Parathyroid adenoma (tissue), 2 donors: ENCODE results near the gene VCAN.

Source experiments
- H2AFZ ChIP-seq: fragments of 300-600 bp; sonication (generic); one replicate; pipeline ENCODE4 v1.7.0; 2017; ENCODE audit warnings: antibody characterized with exemption, mild to moderate bottlenecking
- H3K27ac ChIP-seq: fragments of 300-600 bp; sonication (generic); one replicate; pipeline ENCODE4 v1.7.0; 2017
- H3K27me3 ChIP-seq: fragments of 300-600 bp; sonication (generic); one replicate; pipeline ENCODE4 v1.7.0; 2017; ENCODE audit warnings: low read length; ENCODE audit not compliant: control insufficient read depth, insufficient read depth
- H3K36me3 ChIP-seq: fragments of 300-600 bp; sonication (generic); one replicate; pipeline ENCODE4 v1.7.0; 2017; ENCODE audit warnings: low read length; ENCODE audit not compliant: control insufficient read depth, insufficient read depth
- H3K4me1 ChIP-seq: fragments of 300-600 bp; sonication (generic); one replicate; pipeline ENCODE4 v1.7.0; 2017; ENCODE audit warnings: control low read depth
- H3K4me2 ChIP-seq: fragments of 300-600 bp; sonication (generic); one replicate; pipeline ENCODE4 v1.7.0; 2017; ENCODE audit warnings: low read length
- H3K4me3 ChIP-seq: fragments of 300-600 bp; sonication (generic); one replicate; pipeline ENCODE4 v1.7.0; 2017; ENCODE audit warnings: low read depth, low read length
- H3K79me2 ChIP-seq: fragments of 300-600 bp; sonication (generic); one replicate; pipeline ENCODE4 v1.7.0; 2017; ENCODE audit warnings: control low read depth
- H3K9ac ChIP-seq: fragments of 300-600 bp; sonication (generic); one replicate; pipeline ENCODE4 v1.7.0; 2017; ENCODE audit warnings: mild to moderate bottlenecking
- H3K9me3 ChIP-seq: fragments of 300-600 bp; sonication (generic); one replicate; pipeline ENCODE4 v1.7.0; 2017; ENCODE audit warnings: low read length; ENCODE audit not compliant: control insufficient read depth
- CTCF ChIP-seq: fragments of 300-600 bp; sonication (generic); IDR thresholded peaks from one replicate; pipeline ENCODE4 v1.7.0; 2017; ENCODE audit warnings: antibody characterized with exemption, mild to moderate bottlenecking
- donor health status: primary hyperparathyroidism.

VCAN gene

GRCh38 chr5:83440826-83441225 is 30.7 kb upstream of the VCAN start:
- no peaks in the 10 kb centered on the region for H3K27me3 ChIP-seq
- H3K9ac ChIP-seq: no peak overlapping the region
- no peak overlapping the region for H3K27ac ChIP-seq
- H3K4me1 ChIP-seq: no peaks in the 10 kb centered on the region
- H2AFZ ChIP-seq: no peak overlapping the region
- H3K79me2 ChIP-seq: no peaks in the 10 kb centered on the region
- no peak overlapping the region for H3K4me3 ChIP-seq
- H3K36me3 ChIP-seq: no peaks in the 10 kb centered on the region
- H3K4me2 ChIP-seq: no peak overlapping the region
- no peak for TF ChIP-seq CTCF
- no peaks in the 10 kb centered on the region for H3K9me3 ChIP-seq

GRCh38 chr5:83441747-83442146 is 29.8 kb upstream of the VCAN start:
- Histone ChIP-seq H3K4me2 (no peak overlapping the region), H3K27ac (no peak overlapping the region), H3K79me2 (no peaks in the 10 kb centered on the region), H3K4me1 (no peaks in the 10 kb centered on the region), H2AFZ (no peak overlapping the region), H3K36me3 (no peaks in the 10 kb centered on the region), H3K27me3 (no peaks in the 10 kb centered on the region), H3K9me3 (no peaks in the 10 kb centered on the region), H3K9ac (no peak overlapping the region), H3K4me3 (no peak overlapping the region)
- no peak for TF ChIP-seq CTCF

- no peak overlapping the region for H3K4me2 ChIP-seq
- H3K27ac ChIP-seq: no peak overlapping the region
- no peak overlapping the region for H3K9ac ChIP-seq
- TF ChIP-seq CTCF: no peak
- no peaks in the 10 kb centered on the region for H3K36me3 ChIP-seq
- no peaks in the 10 kb centered on the region for H3K27me3 ChIP-seq
- no peaks in the 10 kb centered on the region for H3K9me3 ChIP-seq
- no peaks in the 10 kb centered on the region for H3K4me1 ChIP-seq
- no peaks in the 10 kb centered on the region for H3K79me2 ChIP-seq
- no peak overlapping the region for H2AFZ ChIP-seq
- H3K4me3 ChIP-seq: no peak overlapping the region
Observed at GRCh38 chr5:83443534-83443933, 28.0 kb upstream of the VCAN start.

- no peaks in the 10 kb centered on the region for H3K36me3 ChIP-seq
- H3K27ac ChIP-seq: no peak overlapping the region
- no peak for TF ChIP-seq CTCF
- no peaks in the 10 kb centered on the region for H3K9me3 ChIP-seq
- no peaks in the 10 kb centered on the region for H3K79me2 ChIP-seq
- H3K4me2 ChIP-seq: no peak overlapping the region
- no peaks in the 10 kb centered on the region for H3K27me3 ChIP-seq
- H2AFZ ChIP-seq: no peak overlapping the region
- no peak overlapping the region for H3K9ac ChIP-seq
- H3K4me3 ChIP-seq: no peak overlapping the region
- no peaks in the 10 kb centered on the region for H3K4me1 ChIP-seq
Observed at GRCh38 chr5:83444445-83444844, 27.1 kb upstream of the VCAN start.

- Histone ChIP-seq H3K4me1 (no peaks in the 10 kb centered on the region), H3K9ac (no peak overlapping the region), H3K27ac (no peak overlapping the region), H3K4me3 (no peak overlapping the region), H3K36me3 (no peaks in the 10 kb centered on the region), H3K79me2 (no peaks in the 10 kb centered on the region), H3K4me2 (no peak overlapping the region), H3K27me3 (no peaks in the 10 kb centered on the region), H2AFZ (no peak overlapping the region), H3K9me3 (no peaks in the 10 kb centered on the region)
- TF ChIP-seq CTCF: no peak
Observed at GRCh38 chr5:83446253-83446947, 25.1 kb upstream of the VCAN start.
